HepG2 (cell line): ENCODE measurements around the gene GON4L. TPM values are rescaled to one million over a fixed set of nuclear protein-coding genes. Genes with fewer than 3 reads are reported as not detected.

ENCODE experiments used
- AGO1 ChIP-seq: fragments of 200-400 bp; formaldehyde crosslinking; IDR thresholded peaks from 2 replicates; pipeline ENCODE4 v1.6.1; 2017; ENCODE audit warnings: mild to moderate bottlenecking, low read depth, low read length, moderate library complexity; ENCODE audit not compliant: poor library complexity, severe bottlenecking
- CREB1 ChIP-seq, 2 experiments: fragments of 450-650 bp in 1 of 2; IDR thresholded peaks; 2 replicates each; pipeline ENCODE4 v1.6.1; 2016 to 2017; ENCODE audit warnings: control low read depth in 1 of 2, mild to moderate bottlenecking in 1 of 2, missing compliant biosample characterization in 1 of 2, missing genetic modification characterization in 1 of 2
- FOXO1 ChIP-seq: sonication (generic); formaldehyde crosslinking; IDR thresholded peaks from 2 replicates; pipeline ENCODE4 v1.4.0; 2020; ENCODE audit warnings: missing genetic modification reagents
- GMEB1 ChIP-seq: sonication (generic); formaldehyde crosslinking; IDR thresholded peaks from 2 replicates; pipeline ENCODE4 v1.5.1; 2020; ENCODE audit warnings: missing genetic modification reagents, mild to moderate bottlenecking, borderline replicate concordance
- HMGXB3 ChIP-seq: sonication (generic); formaldehyde crosslinking; IDR thresholded peaks from 2 replicates; pipeline ENCODE4 v1.4.0; 2020; ENCODE audit warnings: missing genetic modification reagents, borderline replicate concordance
- HMGXB4 ChIP-seq, 2 experiments: sonication (generic) in 1 of 2; formaldehyde crosslinking in 1 of 2; IDR thresholded peaks; 2 replicates each; pipeline versions ENCODE4 v1.4.0 to v1.6.1; 2018 to 2020; ENCODE audit warnings: missing genetic modification reagents in 2 of 2, borderline replicate concordance in 1 of 2, low read depth in 1 of 2, mild to moderate bottlenecking in 1 of 2, missing biosample characterization in 1 of 2
- KMT2B ChIP-seq: IDR thresholded peaks from 2 replicates; pipeline ENCODE4 v1.6.1; 2016; ENCODE audit warnings: missing genetic modification reagents, missing compliant biosample characterization
- PHF20 ChIP-seq: sonication (generic); formaldehyde crosslinking; IDR thresholded peaks from 2 replicates; pipeline ENCODE4 v1.5.0; 2020; ENCODE audit warnings: mild to moderate bottlenecking, missing genetic modification reagents
- PRDM10 ChIP-seq: sonication (generic); formaldehyde crosslinking; IDR thresholded peaks from 2 replicates; pipeline ENCODE4 v1.4.0; 2020; ENCODE audit warnings: low read depth, missing genetic modification reagents
- SP2 ChIP-seq: sonication (generic); formaldehyde crosslinking; IDR thresholded peaks from 2 replicates; pipeline ENCODE4 v1.5.1; 2020; ENCODE audit warnings: mild to moderate bottlenecking, missing genetic modification reagents
- TARDBP ChIP-seq: sonication (generic); formaldehyde crosslinking; IDR thresholded peaks from 2 replicates; pipeline ENCODE4 v1.8.0; 2022; ENCODE audit warnings: mild to moderate bottlenecking, missing genetic modification reagents
- ZFY ChIP-seq: sonication (generic); formaldehyde crosslinking; IDR thresholded peaks from 2 replicates; pipeline ENCODE4 v1.4.0; 2020; ENCODE audit warnings: missing genetic modification reagents
- ZNF720 ChIP-seq: sonication (generic); formaldehyde crosslinking; IDR thresholded peaks from 2 replicates; pipeline ENCODE4 v1.4.0; 2020; ENCODE audit warnings: missing genetic modification reagents
- ZNF891 ChIP-seq: sonication (generic); formaldehyde crosslinking; IDR thresholded peaks from 2 replicates; pipeline ENCODE4 v1.5.0; 2020; ENCODE audit warnings: mild to moderate bottlenecking, missing genetic modification reagents
- polyA plus RNA-seq, 8 experiments: library from polyadenylated mRNA; depleted of rRNA in 3 of 8; stranded (reverse) in 7 of 8; unstranded in 1 of 8; fragments of >200 nt; fragmentation: Illumina TruSeq in 4 of 8; extraction: Trizol in 4 of 8; gene quantifications; 2 replicates each; pipeline versions ENCODE4 v1.2.1 to v1.2.3, GENCODE V29; 2011 to 2016; ENCODE audit warnings: low read depth in 4 of 8, missing spikeins in 1 of 8, mixed read lengths in 1 of 8; ENCODE audit not compliant: insufficient read depth in 1 of 8
- total RNA-seq, 5 experiments: library from RNA; depleted of rRNA; stranded (reverse); fragments of >200 nt; fragmentation: Illumina TruSeq; extraction: Trizol; gene quantifications; 2 replicates each; pipeline ENCODE4 v1.2.3, GENCODE V29; 2016; ENCODE audit warnings: low read depth in 1 of 5

GON4L gene
- total and polyA plus RNA-seq, 2 of the 13 experiments (the other 11 are each of a cell fraction or from before 2014, with no cell fraction given), result 14.6 to 19.6 TPM

GRCh38 chr1:155745284-155746228, 111.5 kb downstream of the GON4L start (continued):
- TF ChIP-seq HMGXB4 (CRISPR knock-in tag; IDR thresholded peaks at IDR 0.05; ENCODE audit: borderline replicate concordance in 1 of 2, low read depth in 1 of 2) (peak; percentile 43 to 71; a peak in 3 of 4 replicates), ZNF720 (peak; percentile 51; the same call in 1 of the 2 replicates), PHF20 (CRISPR knock-in tag) (peak; percentile 74), SP2 (CRISPR knock-in tag) (peak; percentile 85), PRDM10 (CRISPR knock-in tag) (peak; percentile 34; the same call in 1 of the 2 replicates), FOXO1 (CRISPR knock-in tag) (0 out of 2 replicates have a peak, but pooled peaks have one; percentile 25), AGO1 (peak; percentile 75), ZFY (CRISPR knock-in tag) (peak; percentile 67), TARDBP (CRISPR knock-in tag) (peak; percentile 41; the same call in 1 of the 2 replicates), CREB1 (IDR thresholded peaks at IDR 0.05) (peak; percentile 13; the same call in 1 of the 2 replicates), CREB1 (CRISPR knock-in tag; IDR thresholded peaks at IDR 0.05) (peak; percentile 57; the same call in 1 of the 2 replicates), ZNF891 (CRISPR knock-in tag) (0 out of 2 replicates have a peak, but pooled peaks have one; percentile 64), HMGXB3 (CRISPR knock-in tag) (peak; percentile 99), KMT2B (peak; percentile 64), GMEB1 (CRISPR knock-in tag) (peak; percentile 72; the same call in 1 of the 2 replicates)
